Measurements from ENCODE around the gene EMCN. TPM values are rescaled to one million over a fixed set of nuclear protein-coding genes. Genes with fewer than 3 reads are reported as not detected.

EMCN gene
- total RNA-seq, 2 donors from 2014 or later: 3.4 to 6.6 TPM

- H3K4me3 ChIP-seq: no peak overlapping the region
- peaks cover 0 to 6% (median 0%) of the 10 kb centered on the region in 3 donors for H3K9me3 ChIP-seq
- no peak overlapping the region for H3K27ac ChIP-seq
- ATAC-seq (no peak), DNase-seq (no peak)
- TF ChIP-seq CTCF (IDR thresholded peaks at IDR 0.05) (no peak), POLR2A (IDR thresholded peaks at IDR 0.05) (no peak)
- no peaks in the 10 kb centered on the region for H3K4me1 ChIP-seq
- intact Hi-C loops (cut with DNase I): no loop called here
- H3K27me3 ChIP-seq: no peaks in the 10 kb centered on the region
- no peaks in the 10 kb centered on the region for H3K36me3 ChIP-seq (replicated peaks in 1 of 2; ENCODE audit: insufficient read depth in 1 of 2, low read depth in 2 of 2)
Measured at GRCh38 chr4:100492129-100492528, 25.7 kb downstream of the EMCN start.

GRCh38 chr4:100489305-100489704, 28.5 kb downstream of the EMCN start:
- no peak for ATAC-seq
- no peak for TF ChIP-seq CTCF (IDR thresholded peaks at IDR 0.05)
- TF ChIP-seq POLR2A (IDR thresholded peaks at IDR 0.05): no peak
- no peak for DNase-seq
- Histone ChIP-seq H3K9me3 (peaks cover 0 to 6% (median 0%) of the 10 kb centered on the region in 3 donors), H3K27me3 (no peaks in the 10 kb centered on the region), H3K27ac (no peak overlapping the region), H3K4me1 (peaks cover 4% of the 10 kb centered on the region), H3K36me3 (replicated peaks in 1 of 2; ENCODE audit: insufficient read depth in 1 of 2, low read depth in 2 of 2) (no peaks in the 10 kb centered on the region), H3K4me3 (no peak overlapping the region)
- intact Hi-C loops (cut with DNase I): no loop called here

- no peaks in the 10 kb centered on the region for H3K27me3 ChIP-seq
- no peaks in the 10 kb centered on the region for H3K36me3 ChIP-seq (replicated peaks in 1 of 2; ENCODE audit: insufficient read depth in 1 of 2, low read depth in 2 of 2)
- H3K4me1 ChIP-seq: peaks cover 4% of the 10 kb centered on the region
- H3K4me3 ChIP-seq: no peak overlapping the region
- DNase-seq: peak; percentile 27 to 77 (median 38)
- H3K27ac ChIP-seq: no peak overlapping the region
- ATAC-seq: peak; percentile 48
- H3K9me3 ChIP-seq: peaks cover 0 to 3% (median 0%) of the 10 kb centered on the region in 3 donors
- peak in 1 of 7 experiments; percentile 4 for TF ChIP-seq CTCF (IDR thresholded peaks at IDR 0.05)
- TF ChIP-seq POLR2A (IDR thresholded peaks at IDR 0.05): no peak
- 46 to 54% methylated on average over 3 of the region's 3 CpGs for WGBS, 2 donors
- intact Hi-C loops (cut with DNase I): no loop called here
Measured at GRCh38 chr4:100486496-100486895, 31.3 kb downstream of the EMCN start.

- no peak for ATAC-seq
- H3K9me3 ChIP-seq: no peaks in the 10 kb centered on the region
- 87 to 88% methylated on average over 2 of the region's 2 CpGs for WGBS, 2 donors
- no peak overlapping the region for H3K27ac ChIP-seq
- H3K36me3 ChIP-seq (replicated peaks in 1 of 2; ENCODE audit: insufficient read depth in 1 of 2, low read depth in 2 of 2): no peaks in the 10 kb centered on the region
- H3K4me3 ChIP-seq: no peak overlapping the region
- DNase-seq: no peak
- TF ChIP-seq POLR2A (IDR thresholded peaks at IDR 0.05) (no peak), CTCF (IDR thresholded peaks at IDR 0.05) (no peak)
- no peaks in the 10 kb centered on the region for H3K27me3 ChIP-seq
- peaks cover 4% of the 10 kb centered on the region for H3K4me1 ChIP-seq
- intact Hi-C loops (cut with DNase I): no loop called here
Measured at GRCh38 chr4:100483796-100484195, 34.0 kb downstream of the EMCN start.

GRCh38 chr4:100479971-100480370, 37.9 kb downstream of the EMCN start:
- DNase-seq (no peak), ATAC-seq (no peak)
- intact Hi-C loops (cut with DNase I): no loop called here
- Histone ChIP-seq H3K36me3 (replicated peaks in 1 of 2; ENCODE audit: insufficient read depth in 1 of 2, low read depth in 2 of 2) (no peaks in the 10 kb centered on the region), H3K4me1 (no peaks in the 10 kb centered on the region), H3K9me3 (no peaks in the 10 kb centered on the region), H3K4me3 (no peak overlapping the region), H3K27ac (no peak overlapping the region), H3K27me3 (no peaks in the 10 kb centered on the region)
- no peak for TF ChIP-seq POLR2A (IDR thresholded peaks at IDR 0.05)
- 70 to 71% methylated on average over 1 of the region's 1 CpG for WGBS, 2 donors

Data from body of pancreas (tissue), 4 donors.